Measurements from ENCODE around the gene DICER1. TPM values are rescaled to one million over a fixed set of nuclear protein-coding genes. Genes with fewer than 3 reads are reported as not detected.

DICER1 gene
- total RNA-seq, 1 donor from 2014 or later, result 103 TPM

- peaks cover 4% of the 10 kb centered on the region for H3K36me3 Mint-ChIP-seq (ENCODE audit: low read depth, unreplicated experiment)
- FAIRE-seq, result no peak
- DNase-seq (ENCODE audit: low read depth), result no peak
- no peaks in the 10 kb centered on the region for H3K4me1 ChIP-seq (ENCODE audit: insufficient read depth, low read length)
- no peak overlapping the region for H3K4me3 ChIP-seq (ENCODE audit: insufficient read depth, low read depth, low read length)
- H3K79me2 ChIP-seq (ENCODE audit: insufficient read depth, low read length), result no peaks in the 10 kb centered on the region
- no peaks in the 10 kb centered on the region for H4K20me1 ChIP-seq (ENCODE audit: insufficient read depth, low read length)
- peaks cover 2% of the 10 kb centered on the region for H3K9me3 ChIP-seq (ENCODE audit: insufficient read depth, low read depth, low read length)
- H2AFZ ChIP-seq (ENCODE audit: low read depth, low read length), result no peak overlapping the region
- H3K9me3 Mint-ChIP-seq (ENCODE audit: unreplicated experiment), result peaks cover 16% of the 10 kb centered on the region
- no peak for TF ChIP-seq CTCF (IDR thresholded peaks at IDR 0.05; ENCODE audit: insufficient read depth, low read depth, low read length)
- no peak for TF ChIP-seq EZH2 (IDR thresholded peaks at IDR 0.05; ENCODE audit: insufficient read depth, low read length)
- H3K4me3 Mint-ChIP-seq (ENCODE audit: unreplicated experiment), result no peak overlapping the region
- H3K9ac ChIP-seq (ENCODE audit: low read length), result no peak overlapping the region
- H3K4me2 ChIP-seq (ENCODE audit: low read length), result no peak overlapping the region
- no peaks in the 10 kb centered on the region for H3K27me3 ChIP-seq (ENCODE audit: insufficient read depth, low read length)
- peaks cover 13% of the 10 kb centered on the region for H3K4me1 Mint-ChIP-seq (ENCODE audit: low read depth, unreplicated experiment)
- H3K27ac Mint-ChIP-seq (ENCODE audit: unreplicated experiment), result no peak overlapping the region
- H3K27ac ChIP-seq (ENCODE audit: low read depth, low read length), result no peak overlapping the region
- H3K36me3 ChIP-seq (ENCODE audit: insufficient read depth, low read length), result no peaks in the 10 kb centered on the region
- peaks cover 2% of the 10 kb centered on the region for H3K27me3 Mint-ChIP-seq (ENCODE audit: low read depth, unreplicated experiment)
These were observed 35.8 kb upstream of the DICER1 start for GRCh38 chr14:95193081-95193480.

GRCh38 chr14:95192311-95192710, 35.0 kb upstream of the DICER1 start:
- H3K27me3 ChIP-seq (ENCODE audit: insufficient read depth, low read length), result no peaks in the 10 kb centered on the region
- FAIRE-seq (no peak), DNase-seq (ENCODE audit: low read depth) (no peak)
- Mint-ChIP-seq H3K36me3 (ENCODE audit: low read depth, unreplicated experiment) (peaks cover 7% of the 10 kb centered on the region), H3K4me3 (ENCODE audit: unreplicated experiment) (no peak overlapping the region), H3K9me3 (ENCODE audit: unreplicated experiment) (peaks cover 17% of the 10 kb centered on the region), H3K27ac (ENCODE audit: unreplicated experiment) (no peak overlapping the region), H3K4me1 (ENCODE audit: low read depth, unreplicated experiment) (peaks cover 13% of the 10 kb centered on the region), H3K27me3 (ENCODE audit: low read depth, unreplicated experiment) (no peaks in the 10 kb centered on the region)
- no peak overlapping the region for H3K4me3 ChIP-seq (ENCODE audit: insufficient read depth, low read depth, low read length)
- no peak overlapping the region for H3K9ac ChIP-seq (ENCODE audit: low read length)
- H3K9me3 ChIP-seq (ENCODE audit: insufficient read depth, low read depth, low read length), result peaks cover 4% of the 10 kb centered on the region
- no peak overlapping the region for H3K27ac ChIP-seq (ENCODE audit: low read depth, low read length)
- no peaks in the 10 kb centered on the region for H3K79me2 ChIP-seq (ENCODE audit: insufficient read depth, low read length)
- TF ChIP-seq CTCF (IDR thresholded peaks at IDR 0.05; ENCODE audit: insufficient read depth, low read depth, low read length), result no peak
- TF ChIP-seq EZH2 (IDR thresholded peaks at IDR 0.05; ENCODE audit: insufficient read depth, low read length), result no peak
- no peaks in the 10 kb centered on the region for H4K20me1 ChIP-seq (ENCODE audit: insufficient read depth, low read length)
- H3K36me3 ChIP-seq (ENCODE audit: insufficient read depth, low read length), result no peaks in the 10 kb centered on the region
- no peak overlapping the region for H2AFZ ChIP-seq (ENCODE audit: low read depth, low read length)
- H3K4me1 ChIP-seq (ENCODE audit: insufficient read depth, low read length), result no peaks in the 10 kb centered on the region
- no peak overlapping the region for H3K4me2 ChIP-seq (ENCODE audit: low read length)

GRCh38 chr14:95191445-95192199, 34.3 kb upstream of the DICER1 start:
- no peak overlapping the region for H3K27ac Mint-ChIP-seq (ENCODE audit: unreplicated experiment)
- H3K4me1 ChIP-seq (ENCODE audit: insufficient read depth, low read length), result no peaks in the 10 kb centered on the region
- DNase-seq (ENCODE audit: low read depth) (no peak), FAIRE-seq (no peak)
- H3K27me3 Mint-ChIP-seq (ENCODE audit: low read depth, unreplicated experiment), result no peaks in the 10 kb centered on the region
- no peak overlapping the region for H3K4me3 Mint-ChIP-seq (ENCODE audit: unreplicated experiment)
- H3K79me2 ChIP-seq (ENCODE audit: insufficient read depth, low read length), result no peaks in the 10 kb centered on the region
- peaks cover 13% of the 10 kb centered on the region for H3K4me1 Mint-ChIP-seq (ENCODE audit: low read depth, unreplicated experiment)
- no peak for TF ChIP-seq EZH2 (IDR thresholded peaks at IDR 0.05; ENCODE audit: insufficient read depth, low read length)
- peaks cover 17% of the 10 kb centered on the region for H3K9me3 Mint-ChIP-seq (ENCODE audit: unreplicated experiment)
- peaks cover 4% of the 10 kb centered on the region for H3K9me3 ChIP-seq (ENCODE audit: insufficient read depth, low read depth, low read length)
- H3K27me3 ChIP-seq (ENCODE audit: insufficient read depth, low read length), result no peaks in the 10 kb centered on the region
- H3K4me2 ChIP-seq (ENCODE audit: low read length), result no peak overlapping the region
- no peak overlapping the region for H3K27ac ChIP-seq (ENCODE audit: low read depth, low read length)
- H3K4me3 ChIP-seq (ENCODE audit: insufficient read depth, low read depth, low read length), result no peak overlapping the region
- peaks cover 11% of the 10 kb centered on the region for H3K36me3 Mint-ChIP-seq (ENCODE audit: low read depth, unreplicated experiment)
- H3K36me3 ChIP-seq (ENCODE audit: insufficient read depth, low read length), result no peaks in the 10 kb centered on the region
- H3K9ac ChIP-seq (ENCODE audit: low read length), result no peak overlapping the region
- no peak overlapping the region for H2AFZ ChIP-seq (ENCODE audit: low read depth, low read length)
- H4K20me1 ChIP-seq (ENCODE audit: insufficient read depth, low read length), result no peaks in the 10 kb centered on the region

Data from astrocyte (in vitro differentiated cells and primary cell).